Activated CD4-positive, alpha-beta memory T cell treated with anti-CD3 and anti-CD28 coated beads, Interleukin-2, amount 10 ng/mL, durations not matched to agents 7 days and 5 days (primary cell): ENCODE results near the gene B9D1. TPM values are rescaled to one million over a fixed set of nuclear protein-coding genes. Genes with fewer than 3 reads are reported as not detected.

Source experiments
- CTCF ChIA-PET: fragments of 350-600 bp; sonication (Branson Sonifier 250); formaldehyde crosslinking; loops from one replicate; lab custom pipeline; 2021; ENCODE audit warnings: antibody characterized with exemption, inconsistent platforms; lab: Charles Lee
- POLR2A ChIA-PET: fragments of 350-600 bp; sonication (Branson Sonifier 250); formaldehyde crosslinking; loops from one replicate; lab custom pipeline; 2021; ENCODE audit warnings: antibody characterized with exemption; lab: Charles Lee
- DNase-seq: peaks from one replicate; pipeline ENCODE4 v3.0.0-alpha.2; 2020
- H3K27ac Mint-ChIP-seq: one replicate; pipeline ENCODE4 v1.8.0; 2021; ENCODE audit warnings: mild to moderate bottlenecking, mixed read lengths
- H3K27me3 Mint-ChIP-seq: one replicate; pipeline ENCODE4 v1.8.0; 2021; ENCODE audit warnings: mixed read lengths
- H3K36me3 Mint-ChIP-seq: one replicate; pipeline ENCODE4 v1.8.0; 2021; ENCODE audit warnings: low read depth, mixed read lengths
- H3K4me1 Mint-ChIP-seq: one replicate; pipeline ENCODE4 v1.8.0; 2021; ENCODE audit warnings: mixed read lengths
- H3K4me3 Mint-ChIP-seq: one replicate; pipeline ENCODE4 v1.8.0; 2021; ENCODE audit warnings: mild to moderate bottlenecking, mixed read lengths
- H3K9me3 Mint-ChIP-seq: one replicate; pipeline ENCODE4 v1.8.0; 2021; ENCODE audit warnings: mixed read lengths
- total RNA-seq, 2 experiments: library from RNA; stranded (reverse); gene quantifications; one replicate each; pipeline ENCODE4 v1.2.3, GENCODE V29; 2021

B9D1 gene
- total RNA-seq, 2 experiments from 2014 or later, result 2.7 to 3.1 TPM

DNA sequence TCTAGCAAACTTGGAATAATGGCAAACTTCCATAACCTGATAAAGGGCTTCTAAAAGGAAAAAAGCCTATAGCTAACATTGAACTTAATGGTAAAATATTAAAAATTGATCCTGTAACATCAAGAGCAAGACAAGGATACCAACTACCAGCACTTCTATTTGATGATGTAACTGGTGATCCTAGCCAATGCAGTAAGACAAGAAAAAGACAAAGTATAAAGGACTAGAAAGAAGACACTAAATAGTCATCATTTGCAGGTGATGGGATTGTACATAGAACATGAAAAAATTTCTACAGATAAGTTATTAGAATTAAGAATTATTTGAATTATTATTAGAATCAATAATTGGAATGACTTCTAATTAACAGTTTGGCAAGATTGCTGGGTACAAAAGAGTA lies 37.0 kb downstream of the B9D1 start:
- Mint-ChIP-seq H3K27me3 (peaks cover 13% of the 10 kb centered on the region), H3K9me3 (peaks cover 6% of the 10 kb centered on the region), H3K27ac (no peak overlapping the region), H3K4me3 (no peak overlapping the region), H3K4me1 (no peaks in the 10 kb centered on the region), H3K36me3 (peaks cover 3% of the 10 kb centered on the region)
- no peak for DNase-seq
- POLR2A ChIA-PET, result no interaction called here
- CTCF ChIA-PET, result no interaction called here

DNA sequence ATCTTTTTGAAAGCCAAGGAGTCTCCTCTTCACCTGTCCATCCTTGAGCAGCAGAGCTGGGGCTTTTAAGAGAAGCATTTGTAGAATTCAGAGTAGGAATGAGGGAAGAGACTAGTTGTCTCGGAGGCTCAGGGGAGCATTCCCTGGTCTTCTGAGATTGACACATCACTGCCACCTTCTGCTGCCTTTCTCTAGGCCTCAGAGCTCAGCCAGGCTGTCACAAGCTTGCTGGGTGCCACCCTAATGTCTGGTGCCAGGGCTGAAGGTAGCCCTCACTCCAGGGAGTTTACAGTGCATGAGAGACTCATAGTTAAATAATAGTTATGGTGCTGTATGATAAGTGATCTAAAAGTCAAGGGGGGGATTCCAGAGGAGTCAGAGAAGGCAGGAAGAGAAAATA lies 39.7 kb downstream of the B9D1 start:
- CTCF ChIA-PET, result interaction anchor here (1.9 kb wide), 1 partner anchor 15 kb away, joined by 8 read pairs; no protein-coding TSS in a partner anchor
- POLR2A ChIA-PET, result no interaction called here
- peaks cover 13% of the 10 kb centered on the region for H3K27me3 Mint-ChIP-seq
- H3K4me3 Mint-ChIP-seq, result no peak overlapping the region
- no peak overlapping the region for H3K27ac Mint-ChIP-seq
- H3K36me3 Mint-ChIP-seq, result peaks cover 3% of the 10 kb centered on the region
- peaks cover 6% of the 10 kb centered on the region for H3K9me3 Mint-ChIP-seq
- no peaks in the 10 kb centered on the region for H3K4me1 Mint-ChIP-seq
- no peak for DNase-seq

GRCh38 chr17:19322129-19322505 lies 40.4 kb downstream of the B9D1 start:
- peaks cover 3% of the 10 kb centered on the region for H3K36me3 Mint-ChIP-seq
- peaks cover 11% of the 10 kb centered on the region for H3K27me3 Mint-ChIP-seq
- H3K4me1 Mint-ChIP-seq, result no peaks in the 10 kb centered on the region
- POLR2A ChIA-PET, result no interaction called here
- H3K4me3 Mint-ChIP-seq, result no peak overlapping the region
- CTCF ChIA-PET, result interaction anchor here (0.5 to 1.9 kb wide), 4 partner anchors 16 to 123 kb away, joined by 3 to 8 read pairs (median 4); no protein-coding TSS in a partner anchor
- no peak for DNase-seq
- no peak overlapping the region for H3K27ac Mint-ChIP-seq
- H3K9me3 Mint-ChIP-seq, result peaks cover 6% of the 10 kb centered on the region

DNA sequence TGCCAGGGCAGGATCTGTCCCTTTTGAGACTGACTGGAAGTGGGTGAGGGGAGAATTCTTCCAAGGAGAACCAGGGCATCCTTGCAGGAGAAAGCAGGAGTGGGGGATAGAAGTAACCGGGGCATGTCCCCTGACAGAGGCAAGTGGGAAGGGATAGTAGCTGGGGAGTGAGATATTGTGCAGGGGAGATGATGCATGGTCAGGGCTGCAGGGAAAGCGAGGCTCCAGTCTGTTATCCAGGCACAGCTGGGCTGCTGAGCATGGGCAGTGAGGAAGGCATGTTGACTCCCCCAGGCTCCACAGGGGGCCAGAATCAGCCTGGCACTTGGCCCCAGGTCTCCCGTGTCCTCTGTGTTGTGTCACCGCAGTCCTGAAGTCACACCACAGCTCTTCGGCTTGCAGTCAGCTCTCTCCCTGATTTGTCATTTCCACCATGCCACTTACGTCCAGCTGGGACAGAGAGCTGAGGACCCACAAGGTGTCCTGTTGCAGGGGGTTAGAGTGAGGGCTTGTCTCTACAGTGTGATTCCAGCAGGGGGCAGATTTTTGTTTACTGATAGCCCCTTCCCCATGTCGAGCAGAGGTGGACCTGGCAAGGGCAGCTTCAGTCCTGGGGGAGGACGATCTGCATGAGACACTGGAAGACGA lies 40.9 kb downstream of the B9D1 start:
- CTCF ChIA-PET, result interaction anchor here (0.5 to 1.9 kb wide), 5 partner anchors 16 to 124 kb away, joined by 3 to 8 read pairs (median 4); no protein-coding TSS in a partner anchor
- no peak for DNase-seq
- no peaks in the 10 kb centered on the region for H3K4me1 Mint-ChIP-seq
- peaks cover 11% of the 10 kb centered on the region for H3K27me3 Mint-ChIP-seq
- POLR2A ChIA-PET, result no interaction called here
- H3K4me3 Mint-ChIP-seq, result no peak overlapping the region
- peaks cover 6% of the 10 kb centered on the region for H3K9me3 Mint-ChIP-seq
- no peak overlapping the region for H3K27ac Mint-ChIP-seq
- peaks cover 3% of the 10 kb centered on the region for H3K36me3 Mint-ChIP-seq

GRCh38 chr17:19320876-19321275 lies 41.6 kb downstream of the B9D1 start:
- CTCF ChIA-PET, result interaction anchor here (0.5 to 0.9 kb wide), 3 partner anchors 17 to 842 kb away, joined by 3 to 4 read pairs (median 3); no protein-coding TSS in a partner anchor
- H3K27me3 Mint-ChIP-seq, result peaks cover 11% of the 10 kb centered on the region
- POLR2A ChIA-PET, result no interaction called here

GRCh38 chr17:19319771-19320505 lies 42.6 kb downstream of the B9D1 start:
- ChIA-PET POLR2A (interaction anchor here (0.7 kb wide), 1 partner anchor 14 kb away, joined by 3 read pairs; no protein-coding TSS in a partner anchor), CTCF (interaction anchor here (0.9 kb wide), 1 partner anchor 88 kb away, joined by 3 read pairs; no protein-coding TSS in a partner anchor)
- H3K27me3 Mint-ChIP-seq, result peaks cover 7% of the 10 kb centered on the region
- no peaks in the 10 kb centered on the region for H3K36me3 Mint-ChIP-seq
- no peak for DNase-seq
- H3K4me1 Mint-ChIP-seq, result no peaks in the 10 kb centered on the region
- H3K9me3 Mint-ChIP-seq, result no peaks in the 10 kb centered on the region
- H3K27ac Mint-ChIP-seq, result no peak overlapping the region
- no peak overlapping the region for H3K4me3 Mint-ChIP-seq

More at GRCh38 chr17:19320876-19321275, 41.6 kb downstream of the B9D1 start:
- peaks cover 3% of the 10 kb centered on the region for H3K36me3 Mint-ChIP-seq
- no peak overlapping the region for H3K4me3 Mint-ChIP-seq
- peaks cover 6% of the 10 kb centered on the region for H3K9me3 Mint-ChIP-seq
- DNase-seq, result no peak
- H3K4me1 Mint-ChIP-seq, result no peaks in the 10 kb centered on the region
- H3K27ac Mint-ChIP-seq, result no peak overlapping the region

DNA sequence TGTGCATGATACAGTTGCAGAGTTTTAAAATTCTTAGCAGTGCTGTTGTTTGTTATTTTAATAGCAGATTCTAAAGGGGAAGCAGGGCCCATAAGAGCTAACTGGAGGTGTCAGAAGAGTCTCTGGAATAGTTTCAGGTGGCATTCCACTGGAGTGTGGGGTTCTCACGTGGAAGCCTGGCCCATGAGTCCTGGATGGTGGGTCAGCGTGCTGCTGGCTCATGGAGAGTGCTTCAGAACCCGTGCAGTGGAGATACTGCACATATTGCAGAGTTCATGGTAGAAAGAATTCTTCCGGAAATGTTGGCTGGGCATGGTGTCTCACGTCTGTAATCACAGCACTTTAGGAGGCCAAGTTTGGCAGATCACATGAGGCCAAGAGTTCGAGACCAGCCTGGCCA lies 43.9 kb downstream of the B9D1 start:
- Mint-ChIP-seq H3K9me3 (no peaks in the 10 kb centered on the region), H3K36me3 (no peaks in the 10 kb centered on the region), H3K27ac (no peak overlapping the region), H3K27me3 (peaks cover 5% of the 10 kb centered on the region), H3K4me1 (peaks cover 2% of the 10 kb centered on the region), H3K4me3 (no peak overlapping the region)
- DNase-seq, result no peak
- ChIA-PET POLR2A (no interaction called here), CTCF (no interaction called here)

GRCh38 chr17:19317359-19318095 lies 45.0 kb downstream of the B9D1 start:
- Mint-ChIP-seq H3K27ac (no peak overlapping the region), H3K36me3 (no peaks in the 10 kb centered on the region), H3K9me3 (no peaks in the 10 kb centered on the region), H3K27me3 (no peaks in the 10 kb centered on the region), H3K4me3 (no peak overlapping the region), H3K4me1 (peaks cover 5% of the 10 kb centered on the region)
- ChIA-PET CTCF (no interaction called here), POLR2A (no interaction called here)
- DNase-seq, result no peak

DNA sequence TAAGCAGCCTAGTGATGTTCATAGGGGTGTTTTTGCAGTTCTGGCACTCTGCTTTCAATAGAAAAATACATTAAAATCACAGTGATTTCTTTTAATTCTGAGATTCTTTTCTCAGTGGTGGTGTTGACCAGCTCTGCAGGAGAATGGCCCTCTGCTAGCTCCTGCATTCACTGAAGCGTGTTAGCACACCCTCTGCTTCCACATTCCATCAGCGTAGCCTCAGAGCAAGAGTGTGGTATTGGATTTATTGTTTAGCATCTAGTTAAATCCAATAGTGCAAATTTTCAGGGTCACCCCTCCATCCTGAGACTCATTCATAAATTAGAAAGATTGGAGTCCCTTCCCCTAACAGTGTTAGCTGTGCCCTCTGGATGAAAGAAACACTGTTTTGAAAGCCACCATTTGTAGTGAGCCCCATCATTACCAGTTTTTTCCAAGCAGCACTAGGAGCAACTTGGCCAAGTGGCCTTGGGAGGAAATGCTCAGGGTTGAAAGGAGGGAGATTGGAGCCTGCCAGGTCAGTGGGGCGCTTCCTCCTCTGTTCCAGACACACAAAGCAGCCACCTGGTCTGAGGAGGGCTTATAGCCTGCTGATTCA lies 45.7 kb downstream of the B9D1 start:
- CTCF ChIA-PET, result no interaction called here
- POLR2A ChIA-PET, result no interaction called here
- H3K4me1 Mint-ChIP-seq, result peaks cover 9% of the 10 kb centered on the region
- no peaks in the 10 kb centered on the region for H3K9me3 Mint-ChIP-seq
- no peak overlapping the region for H3K27ac Mint-ChIP-seq
- H3K4me3 Mint-ChIP-seq, result no peak overlapping the region
- H3K36me3 Mint-ChIP-seq, result no peaks in the 10 kb centered on the region
- no peak for DNase-seq
- H3K27me3 Mint-ChIP-seq, result no peaks in the 10 kb centered on the region

DNA sequence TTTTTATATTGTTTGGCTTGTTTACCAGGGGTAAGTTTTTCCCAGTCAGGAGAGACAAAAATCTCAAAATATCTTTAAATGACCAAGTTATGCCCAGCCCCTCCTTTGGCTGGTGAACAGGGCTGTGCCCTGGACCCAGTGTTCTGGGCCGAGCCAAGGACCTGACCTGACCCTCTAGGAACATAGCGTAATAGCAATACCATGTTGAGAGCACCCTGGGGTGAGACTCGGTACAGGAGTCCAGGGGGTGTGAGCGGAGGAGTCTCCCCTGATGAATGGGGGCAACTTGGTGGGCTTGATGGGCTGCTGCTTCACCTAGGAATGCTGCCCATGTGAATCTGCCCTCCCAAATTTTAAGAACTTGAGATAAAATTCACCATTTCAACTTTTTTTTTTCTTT lies 47.4 kb downstream of the B9D1 start:
- Mint-ChIP-seq H3K9me3 (no peaks in the 10 kb centered on the region), H3K4me3 (no peak overlapping the region), H3K27ac (no peak overlapping the region), H3K4me1 (peaks cover 14% of the 10 kb centered on the region), H3K27me3 (no peaks in the 10 kb centered on the region), H3K36me3 (no peaks in the 10 kb centered on the region)
- CTCF ChIA-PET, result no interaction called here
- no peak for DNase-seq
- POLR2A ChIA-PET, result no interaction called here

GRCh38 chr17:19313746-19314651 lies 48.5 kb downstream of the B9D1 start:
- no peak overlapping the region for H3K4me3 Mint-ChIP-seq
- no peaks in the 10 kb centered on the region for H3K9me3 Mint-ChIP-seq
- no peak for DNase-seq
- POLR2A ChIA-PET, result no interaction called here
- no peaks in the 10 kb centered on the region for H3K36me3 Mint-ChIP-seq
- no peak overlapping the region for H3K27ac Mint-ChIP-seq
- CTCF ChIA-PET, result no interaction called here
- peaks cover 14% of the 10 kb centered on the region for H3K4me1 Mint-ChIP-seq
- H3K27me3 Mint-ChIP-seq, result peaks cover 3% of the 10 kb centered on the region
